EH (cell line): ENCODE data around the gene TRABD2A.

Experiments
- DNase-seq: peaks from one replicate; pipeline ENCODE4 v3.0.0-alpha.2; 2015; ENCODE audit warnings: low read depth

Gene TRABD2A

DNA sequence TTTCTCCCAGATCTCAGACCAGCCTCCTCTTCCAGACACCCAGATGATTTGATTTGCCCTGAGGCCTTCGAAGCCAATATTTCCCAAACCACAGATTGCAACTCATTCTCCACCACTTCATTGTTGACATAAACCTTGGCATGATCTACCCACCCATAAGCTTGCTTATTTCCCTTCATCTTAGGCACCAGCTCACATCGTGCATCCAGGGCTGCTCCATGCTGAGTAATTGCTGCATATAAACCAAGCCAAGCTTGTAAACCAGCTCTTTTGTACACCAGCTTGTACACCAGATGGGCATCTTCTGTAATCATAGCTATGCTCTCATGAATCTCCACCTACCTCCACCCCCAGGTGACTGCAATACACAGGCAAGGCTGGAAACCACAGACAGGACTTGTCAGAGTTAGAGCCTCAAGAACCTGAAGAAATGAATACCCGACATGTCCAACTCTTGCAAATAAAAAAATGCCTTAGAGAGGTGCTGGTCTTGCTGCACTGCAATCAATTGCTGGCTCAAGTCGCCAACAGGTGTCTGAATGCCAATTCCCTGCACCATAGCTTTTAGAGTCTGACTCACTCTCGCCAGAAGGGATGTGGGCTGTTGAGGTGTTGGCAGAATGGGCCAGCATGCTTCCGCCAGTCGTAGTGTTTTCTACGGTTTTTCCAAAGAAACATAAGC lies 31.5 kb downstream of the TRABD2A start:
- peak; percentile 52 for DNase-seq

DNA sequence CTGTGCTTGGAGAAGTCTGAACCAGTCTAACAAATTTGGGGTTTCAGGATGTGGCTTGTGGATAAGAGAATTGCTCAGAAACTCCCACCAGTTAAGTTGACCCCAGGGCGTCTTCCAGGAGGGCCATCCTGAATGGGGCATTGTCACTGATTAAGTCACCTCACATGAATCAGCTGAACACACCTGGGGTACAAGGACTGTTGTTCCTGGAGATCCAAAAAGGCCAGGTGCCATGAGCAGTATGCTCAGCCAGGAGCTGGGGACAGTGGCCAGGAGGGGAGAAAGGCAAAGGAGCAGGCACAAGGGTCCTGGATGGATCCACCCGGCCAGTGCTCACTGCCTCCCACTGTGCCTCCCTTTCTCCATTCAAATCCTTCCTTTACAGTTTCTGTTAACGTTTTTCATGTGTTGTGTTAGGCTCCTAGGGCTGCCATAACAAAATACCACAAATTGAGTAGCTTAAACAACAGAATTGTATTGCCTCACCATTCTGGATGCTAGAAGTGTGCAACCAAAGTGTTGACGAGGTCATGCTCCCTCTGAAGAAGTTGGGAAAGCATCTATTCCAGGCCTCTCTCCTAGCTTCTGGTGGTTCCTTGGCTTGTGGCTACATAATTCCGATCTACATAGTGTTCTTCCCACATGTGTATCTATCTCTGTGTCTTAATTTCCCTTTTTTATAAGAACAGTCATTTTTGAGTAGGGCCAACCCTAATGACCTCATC lies 33.4 kb downstream of the TRABD2A start:
- DNase-seq = no peak

DNA sequence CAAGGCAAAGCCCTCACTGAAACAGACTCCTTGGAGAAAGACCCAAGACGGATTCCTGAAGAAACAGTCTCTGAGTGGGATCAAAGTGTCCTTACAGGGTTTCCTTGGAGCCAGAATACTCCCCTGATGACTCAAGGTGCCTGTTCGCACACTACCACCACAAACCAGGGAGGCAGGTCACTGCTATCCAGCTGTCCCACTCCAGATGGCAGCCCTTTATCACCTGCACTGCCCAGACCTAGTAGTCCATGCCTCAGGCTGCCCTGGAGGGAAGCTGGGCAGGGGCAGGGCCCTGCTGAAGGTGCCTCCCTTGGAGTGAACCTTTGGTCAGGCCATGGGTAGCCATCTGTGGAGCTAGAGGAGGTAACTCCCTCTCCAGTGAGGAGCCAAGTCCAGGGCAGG lies 34.1 kb downstream of the TRABD2A start:
- peak; percentile 22 for DNase-seq

DNA sequence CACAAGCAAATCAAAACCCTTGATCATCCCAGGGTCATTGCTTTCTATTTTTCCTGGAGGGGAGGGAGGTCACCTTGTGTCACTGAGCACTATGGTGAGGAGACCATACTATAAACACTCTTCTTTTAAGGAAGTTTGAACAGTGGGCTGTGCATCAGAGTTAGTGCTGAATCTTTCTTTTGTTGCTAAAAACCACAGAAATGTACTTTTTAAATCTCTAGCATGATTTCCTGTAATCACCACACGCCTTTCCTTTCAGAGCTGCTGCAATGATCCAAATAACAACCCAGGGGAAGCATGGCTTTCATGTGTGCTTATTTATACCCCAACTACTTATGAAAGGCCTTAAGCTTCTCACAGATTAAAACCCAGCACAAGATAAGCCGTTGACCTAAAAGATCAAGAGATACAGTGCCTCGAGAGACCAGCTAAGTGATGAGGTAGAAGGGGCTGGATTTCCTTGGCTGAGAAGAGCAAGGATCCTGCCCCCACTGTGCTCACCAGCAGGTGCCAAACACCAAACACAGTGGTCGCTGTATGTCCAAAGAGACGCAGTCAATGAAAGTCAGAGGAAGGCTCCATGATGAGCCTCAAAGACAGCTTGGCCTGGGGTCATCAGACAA lies 34.7 kb downstream of the TRABD2A start:
- DNase-seq = peak; percentile 44

DNA sequence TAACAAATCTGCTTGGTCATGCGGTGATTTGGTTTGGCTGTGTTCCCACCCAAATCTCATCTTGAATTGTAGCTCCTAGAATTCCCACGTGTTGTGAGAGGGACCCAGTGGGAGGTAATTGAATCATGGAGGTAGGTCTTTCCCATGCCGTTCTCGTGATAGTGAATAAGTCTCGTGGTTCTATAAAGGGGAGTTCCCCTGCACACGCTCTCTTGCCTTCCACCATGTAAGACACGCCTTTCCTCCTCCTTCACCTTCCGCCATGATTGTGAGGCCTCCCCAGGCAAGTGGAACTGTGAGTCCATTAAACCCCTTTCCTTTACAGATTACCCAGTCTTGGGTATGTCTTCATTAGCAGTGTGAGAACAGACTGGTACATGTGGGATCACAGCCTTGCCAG lies 36.7 kb downstream of the TRABD2A start:
- no peak for DNase-seq

DNA sequence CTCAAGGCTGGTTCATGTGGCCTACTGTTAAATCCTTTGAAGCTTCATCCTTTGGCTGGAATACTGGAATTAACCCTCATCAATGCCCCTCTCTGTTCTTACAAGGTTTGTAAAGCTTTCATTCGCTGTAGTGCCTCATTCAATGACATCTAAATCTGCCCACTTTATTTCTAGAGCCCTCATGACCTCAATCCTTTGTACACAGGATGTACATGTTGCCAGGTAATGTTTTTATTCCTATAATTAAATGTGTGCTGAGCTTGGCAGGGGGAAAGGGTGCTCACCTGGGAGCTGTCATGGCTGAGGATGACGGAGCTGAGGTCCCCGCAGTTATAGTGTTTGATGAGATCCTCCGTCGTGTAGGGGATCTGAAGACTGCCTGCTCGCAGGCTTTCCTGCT lies 39.3 kb downstream of the TRABD2A start:
- no peak for DNase-seq

DNA sequence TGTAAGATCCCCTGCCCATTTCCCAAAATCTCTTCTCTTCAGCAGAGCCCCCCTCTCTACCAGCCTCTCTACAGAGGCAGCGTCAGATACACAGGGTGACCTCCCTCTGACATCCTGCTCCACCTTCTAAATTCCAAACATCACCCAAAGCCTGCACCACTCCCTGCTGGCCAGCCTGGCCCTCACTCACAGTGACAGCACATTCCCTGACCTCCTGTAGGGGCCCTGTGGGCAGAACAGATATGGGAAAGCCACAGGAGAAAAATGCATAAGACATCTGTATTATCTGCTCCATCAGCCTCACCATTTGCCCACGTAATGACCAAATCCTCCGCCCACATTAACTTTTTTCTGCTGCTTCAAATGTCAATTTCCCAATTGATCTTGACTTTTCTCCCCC lies 40.6 kb downstream of the TRABD2A start:
- peak; percentile 54 for DNase-seq

DNA sequence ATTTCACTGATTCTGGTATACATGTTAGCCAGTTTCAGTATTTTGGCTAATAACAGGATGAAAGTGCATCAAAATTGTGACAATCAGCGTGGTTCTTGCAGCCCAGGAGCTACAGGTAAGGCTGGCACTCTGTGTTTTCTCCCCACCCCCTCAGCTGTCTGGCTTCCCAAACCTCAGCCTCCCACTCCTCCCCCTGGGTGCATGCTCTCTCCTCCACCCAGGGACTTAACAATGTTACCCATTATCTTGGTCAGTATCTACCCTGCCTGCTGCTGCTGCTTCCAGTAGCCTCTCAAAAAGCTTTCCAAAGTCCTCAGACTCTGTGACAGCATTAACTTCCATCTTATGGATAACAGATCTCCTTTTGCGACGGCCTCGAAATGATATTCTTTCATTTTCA lies 41.0 kb downstream of the TRABD2A start:
- no peak for DNase-seq

DNA sequence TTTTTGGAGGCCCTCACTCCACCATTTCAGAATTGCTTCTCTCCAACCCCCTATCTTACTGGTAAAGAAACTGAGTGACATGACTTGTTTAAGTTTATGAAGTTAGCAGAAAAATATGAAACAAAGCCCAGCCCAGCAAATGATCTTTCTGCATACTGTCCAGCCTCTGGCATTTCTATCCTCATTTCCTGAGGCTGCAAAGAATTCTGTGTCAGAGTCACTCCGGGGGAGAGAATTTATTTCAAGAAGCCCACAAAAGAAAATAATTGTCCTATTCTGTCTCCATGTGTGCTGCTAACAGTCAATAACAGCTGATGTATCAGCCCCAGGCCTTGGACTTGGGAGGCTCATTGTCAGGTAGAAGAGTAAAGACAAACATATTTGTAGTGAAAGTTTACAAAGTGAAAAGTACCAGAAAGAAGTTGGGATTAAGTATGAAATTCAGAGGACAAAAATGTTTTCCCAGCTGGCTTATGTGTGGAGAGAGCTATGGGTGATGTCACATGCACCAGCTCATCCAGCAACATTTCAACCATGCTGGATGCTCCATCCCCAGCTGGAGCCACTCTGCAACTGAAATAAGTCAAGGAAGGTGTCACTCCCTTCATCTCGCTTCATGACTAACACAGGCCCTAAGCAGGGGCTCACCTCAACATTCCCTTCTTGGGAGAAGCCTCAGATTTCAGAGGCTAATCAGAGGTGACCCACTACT lies 42.3 kb downstream of the TRABD2A start:
- DNase-seq = peak; percentile 70

DNA sequence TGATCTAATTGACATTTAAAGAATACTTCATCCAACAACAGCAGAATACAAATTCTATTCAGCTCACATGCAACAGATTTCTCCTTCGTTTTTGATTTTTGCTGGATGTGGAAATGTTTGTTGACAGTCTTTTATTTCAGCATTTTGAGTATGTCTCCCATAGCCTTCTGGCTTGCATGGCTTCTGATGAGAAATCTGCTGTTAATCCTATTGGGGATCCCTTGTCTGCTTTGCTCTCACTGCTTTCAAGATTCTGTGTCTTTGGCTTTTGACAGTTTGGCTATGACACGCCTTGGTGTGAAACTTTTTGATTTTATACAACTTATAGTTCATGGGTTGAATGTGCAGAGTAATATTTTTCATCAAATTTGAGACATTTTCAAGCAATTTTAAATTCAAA lies 44.7 kb downstream of the TRABD2A start:
- no peak for DNase-seq

DNA sequence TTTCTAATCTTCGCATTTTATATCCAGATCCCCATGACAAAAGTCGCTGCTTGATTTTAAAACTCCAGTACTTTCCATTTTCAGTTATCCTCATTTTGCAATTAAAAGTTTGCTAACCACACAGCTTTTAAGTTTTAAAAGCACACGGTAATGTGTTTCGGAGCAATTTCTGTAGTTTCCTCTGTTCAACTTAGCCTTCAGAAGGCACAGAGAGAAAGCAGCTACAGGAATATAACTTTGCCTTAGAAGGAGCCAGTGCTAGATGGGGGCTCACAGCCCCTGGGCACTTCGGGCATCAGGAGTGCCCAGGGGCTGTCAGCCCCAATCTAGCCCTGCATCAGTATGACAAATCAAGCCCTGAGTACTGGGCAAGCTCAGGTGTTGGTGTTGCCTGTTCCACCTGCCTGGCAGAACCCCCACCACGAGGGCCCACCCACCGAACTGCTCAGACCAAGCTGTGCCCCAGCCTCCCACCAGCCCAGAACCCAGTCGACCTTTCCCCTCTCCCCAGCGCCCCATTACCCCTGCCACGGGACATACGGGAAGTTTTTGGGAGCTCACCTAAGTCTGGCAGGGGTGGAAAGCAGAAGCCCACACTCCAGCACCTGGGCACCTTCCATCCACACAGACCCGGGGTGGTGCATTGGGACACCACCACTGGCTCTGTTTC lies 47.3 kb downstream of the TRABD2A start:
- DNase-seq = no peak

DNA sequence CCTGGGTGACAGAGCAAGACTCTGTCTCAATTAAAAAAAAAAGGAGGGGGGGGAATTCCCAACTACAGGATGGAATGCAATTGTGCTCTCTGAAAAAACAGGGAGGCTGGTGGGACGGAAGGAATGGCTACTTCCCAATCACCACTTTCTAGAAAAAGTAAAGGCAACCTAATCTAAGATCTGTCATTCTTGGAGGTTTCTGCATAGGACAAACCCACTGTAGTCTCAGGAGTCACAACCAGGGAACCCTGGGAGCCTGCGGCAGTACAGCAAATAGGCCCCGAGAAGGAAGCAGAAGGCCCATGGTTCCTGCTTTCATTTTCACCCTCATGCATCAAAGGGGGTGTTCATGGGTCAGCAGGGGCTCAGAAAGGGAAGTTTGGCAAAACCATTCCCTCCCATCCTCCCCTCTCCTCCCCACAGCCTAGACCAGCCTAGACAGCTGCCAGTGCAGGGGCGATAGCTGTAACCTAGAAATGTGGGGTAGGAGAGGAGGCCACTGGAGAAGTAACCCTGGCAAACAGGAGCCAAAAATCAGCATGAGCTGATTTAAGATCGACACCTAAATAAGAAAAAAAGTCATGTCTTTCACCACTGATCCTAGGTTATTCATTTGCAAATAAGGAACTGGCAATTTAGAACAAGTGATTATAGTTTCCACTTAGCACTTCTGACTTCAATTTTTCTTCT lies 48.0 kb downstream of the TRABD2A start:
- DNase-seq = peak; percentile 66

DNA sequence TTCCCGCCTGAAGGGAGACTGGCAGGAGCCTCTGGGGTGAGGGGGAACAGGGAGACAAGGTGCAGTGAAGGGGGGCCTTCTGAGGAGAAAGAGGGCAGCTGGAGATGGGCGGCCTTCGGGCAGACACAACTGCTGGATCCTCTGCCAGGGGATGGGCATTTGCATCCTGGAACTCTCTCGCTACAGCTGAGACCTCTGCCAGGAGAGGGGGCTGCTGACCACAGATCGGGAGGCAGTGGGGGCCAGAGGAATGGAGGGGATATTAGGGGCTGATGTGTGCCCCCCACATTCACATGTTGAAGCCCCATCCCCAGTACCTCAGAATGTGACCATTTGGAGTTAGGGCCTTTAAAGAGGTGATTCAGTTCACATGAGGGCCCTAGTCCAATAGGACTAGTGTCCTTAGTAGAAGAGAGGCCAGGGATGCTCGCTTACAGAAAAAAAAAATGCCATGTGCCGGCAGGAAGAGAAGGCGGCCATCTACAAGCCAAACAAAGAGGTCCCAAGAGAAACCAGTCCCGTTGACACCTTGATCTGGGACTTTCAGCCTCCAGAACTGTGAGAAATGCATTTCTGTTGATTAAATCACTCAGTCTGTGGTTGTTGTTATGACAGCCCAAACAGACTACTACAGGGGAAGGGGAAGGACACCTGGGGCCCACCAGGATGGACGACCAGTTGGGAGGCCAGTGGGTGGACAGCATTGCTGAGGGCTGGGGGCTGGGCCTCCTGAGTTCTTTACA lies 50.0 kb downstream of the TRABD2A start:
- no peak for DNase-seq

DNA sequence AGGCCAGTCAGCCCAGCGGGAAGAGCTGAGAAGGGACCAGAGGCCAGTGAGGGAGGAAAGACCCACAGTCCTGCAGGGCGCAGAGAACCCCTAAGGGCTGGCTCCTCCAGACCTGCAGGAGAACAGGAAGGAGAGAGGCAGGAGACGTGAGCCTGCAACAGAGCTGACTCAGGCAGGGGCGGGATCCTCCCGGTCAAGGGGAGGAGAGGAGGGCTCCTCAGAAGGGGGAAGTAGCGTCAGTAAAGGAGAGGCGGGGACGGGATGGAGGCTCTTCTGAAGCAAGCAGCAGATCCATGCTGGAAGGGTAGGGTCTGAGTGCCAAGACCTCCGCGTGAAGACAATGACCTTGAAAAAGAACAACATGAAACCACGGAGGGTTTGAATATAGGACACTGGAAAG lies 50.8 kb downstream of the TRABD2A start:
- DNase-seq = peak; percentile 50

DNA sequence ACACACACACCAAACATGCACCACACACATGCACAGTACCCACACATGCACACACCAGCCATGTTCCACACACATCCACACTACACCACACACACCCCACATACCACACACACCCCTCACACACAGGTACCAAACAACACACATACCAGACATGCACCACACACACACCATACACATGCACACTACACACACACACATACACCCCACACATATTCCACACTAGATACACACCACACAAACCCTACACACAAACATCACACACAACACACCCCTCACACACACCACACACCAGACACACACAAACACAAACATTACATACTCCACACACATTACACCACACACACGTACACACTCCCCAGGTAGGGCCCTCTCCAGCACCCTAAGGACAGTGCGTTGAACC lies 51.2 kb downstream of the TRABD2A start:
- DNase-seq = no peak

DNA sequence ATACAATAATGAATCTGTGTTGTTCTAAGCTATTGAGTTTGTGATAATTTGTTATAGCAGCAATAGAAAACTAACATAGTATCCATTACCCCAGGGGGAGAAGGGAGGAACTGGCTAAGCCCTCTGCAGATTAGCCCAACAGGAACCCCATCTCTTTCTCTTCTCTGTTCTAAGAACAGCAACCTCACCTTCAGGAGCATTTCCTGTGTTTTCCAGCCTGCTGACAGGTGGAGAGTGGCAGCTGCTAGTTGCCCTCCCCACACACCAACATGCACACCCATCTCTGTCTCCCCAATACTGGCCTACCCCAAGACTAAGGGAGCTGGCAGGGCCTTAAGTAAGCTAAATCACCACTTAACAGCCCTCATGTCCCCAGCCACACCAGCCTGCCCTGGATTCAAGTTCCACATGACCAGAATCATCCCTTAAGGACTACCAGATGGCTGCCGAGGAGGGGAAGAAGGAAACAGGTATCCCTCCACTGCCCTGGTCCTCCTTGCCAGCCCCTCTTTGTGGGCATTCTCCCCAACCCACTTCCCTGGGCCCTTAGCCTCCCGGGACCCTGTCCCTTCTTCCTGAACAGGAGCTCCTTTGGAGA lies 52.8 kb downstream of the TRABD2A start:
- DNase-seq = no peak

DNA sequence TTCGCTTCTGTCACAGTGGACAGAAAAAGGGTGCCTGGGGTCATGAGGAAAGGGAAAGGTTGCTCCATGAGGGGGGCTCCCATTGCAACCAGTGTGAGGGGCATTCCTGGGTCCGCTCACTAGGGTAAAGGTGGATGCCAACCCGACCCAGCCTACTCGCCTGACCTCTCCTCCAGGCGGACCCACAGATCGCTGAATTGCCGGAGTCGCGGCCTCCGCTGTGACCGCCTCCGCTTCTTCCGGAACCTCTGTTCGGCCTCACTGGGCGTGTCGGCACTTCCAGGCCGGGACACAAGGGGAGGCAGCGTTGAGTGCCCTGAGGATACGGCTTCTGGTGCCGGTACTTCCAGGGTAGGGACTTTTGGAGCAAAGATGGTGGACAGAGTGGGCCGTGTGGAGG lies 57.1 kb downstream of the TRABD2A start:
- no peak for DNase-seq

DNA sequence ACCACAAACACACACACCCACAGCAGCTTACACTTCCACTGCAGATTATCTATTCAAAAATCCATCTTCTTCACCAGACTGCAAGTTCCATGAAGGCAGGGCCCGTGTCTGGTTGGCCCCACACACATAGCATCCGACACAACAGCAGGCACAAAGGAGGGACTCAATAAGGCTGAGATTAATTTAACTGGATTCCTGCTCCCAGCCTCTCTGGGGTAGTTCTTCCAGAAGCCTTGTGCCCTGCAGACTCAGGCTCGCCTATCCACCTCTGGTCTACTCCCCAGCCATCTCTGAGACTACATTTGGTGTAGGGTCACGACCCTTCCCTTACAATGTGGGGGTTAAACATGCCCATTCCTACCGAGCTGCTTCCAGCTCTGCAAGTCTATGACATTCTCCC lies 57.7 kb downstream of the TRABD2A start:
- no peak for DNase-seq

DNA sequence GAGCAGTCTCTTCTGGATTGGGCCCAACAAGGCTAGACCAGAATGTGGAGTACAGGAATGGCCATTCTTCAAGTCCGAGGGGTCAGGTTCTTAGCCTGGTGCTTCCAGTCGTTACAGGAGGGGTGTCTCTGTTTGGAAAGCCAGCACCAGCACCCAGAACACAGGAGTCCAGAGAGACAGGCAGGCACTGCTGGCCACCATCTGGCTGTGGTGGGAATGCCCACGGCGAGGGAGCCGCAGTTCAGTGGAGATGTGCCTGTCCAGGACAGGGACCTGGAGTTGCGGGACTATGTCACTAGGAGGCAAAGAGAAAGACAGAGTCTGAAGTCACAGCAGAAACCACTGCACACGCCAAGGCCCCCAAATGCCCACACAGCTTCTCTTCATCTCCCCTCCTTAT lies 59.1 kb downstream of the TRABD2A start:
- no peak for DNase-seq

DNA sequence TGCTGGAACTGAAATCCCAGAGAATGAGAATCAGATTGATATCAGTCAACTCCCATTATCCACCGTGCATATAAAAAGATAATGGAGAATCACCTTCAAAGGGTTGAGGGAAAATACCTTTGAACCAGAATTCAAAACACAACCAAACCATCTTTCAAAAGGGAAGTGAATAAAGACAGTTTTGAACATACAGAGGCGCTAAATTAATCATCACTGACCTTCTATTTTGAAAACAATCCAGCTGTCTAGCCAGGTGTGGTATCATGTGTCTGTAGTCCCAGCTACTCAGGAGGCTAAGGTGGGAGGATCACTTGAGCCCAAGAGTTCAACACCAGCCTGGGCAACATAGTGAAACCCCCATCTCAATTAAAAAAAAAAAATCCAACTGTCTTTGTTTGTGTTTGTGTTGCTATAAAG lies 63.6 kb downstream of the TRABD2A start:
- DNase-seq = no peak
